IMR-90 (cell line): ENCODE measurements around the gene RAB40A. TPM values are rescaled to one million over a fixed set of nuclear protein-coding genes. Genes with fewer than 3 reads are reported as not detected.

Experiments
- ATAC-seq: fragments of 200-7000 bp; cut with Tn5 transposase; 2 replicates; pipeline ENCODE4 v1.9.1; 2020; ENCODE audit warnings: low read depth, mild to moderate bottlenecking, moderate library complexity
- BruUV-seq: library from RNA; stranded (reverse); fragments of 400-500 nt; replicated peaks from 2 replicates; lab custom pipeline; 2021; lab: Mats Ljungman, UMichigan
- CTCF ChIA-PET: fragments of 300-600 bp; formaldehyde crosslinking; extraction: SDS; loops from one replicate; lab custom pipeline; 2021; ENCODE audit warnings: antibody characterized with exemption; lab: Yijun Ruan, JAX
- POLR2A ChIA-PET: fragments of 300-600 bp; sonication (Branson Sonifier 250); formaldehyde crosslinking; loops from one replicate; lab custom pipeline; 2022; ENCODE audit warnings: antibody characterized with exemption; ENCODE audit not compliant: unreplicated experiment; lab: Charles Lee
- DNase-seq: peaks from one replicate; pipeline ENCODE4 v3.0.0; 2013
- H2AFZ ChIP-seq: replicated peaks from 2 replicates; pipeline ENCODE3; 2013; ENCODE audit warnings: low read length, mild to moderate bottlenecking; ENCODE audit not compliant: poor library complexity
- H2AK5ac ChIP-seq: 2 replicates; pipeline ENCODE4 v1.6.1; 2013; ENCODE audit warnings: low read depth, low read length, inconsistent platforms
- H2AK9ac ChIP-seq: replicated peaks from 2 replicates; pipeline ENCODE3; 2013; ENCODE audit warnings: mild to moderate bottlenecking, low read depth, low read length, moderate library complexity; ENCODE audit not compliant: poor library complexity
- H2BK120ac ChIP-seq: 2 replicates; pipeline ENCODE4 v1.6.1; 2013; ENCODE audit warnings: low read depth, low read length, inconsistent platforms
- H2BK15ac ChIP-seq: 3 replicates; pipeline ENCODE4 v1.6.1; 2013; ENCODE audit warnings: low read depth, low read length, inconsistent platforms
- H2BK20ac ChIP-seq: 2 replicates; pipeline ENCODE4 v1.6.1; 2013; ENCODE audit warnings: low read depth, mild to moderate bottlenecking, inconsistent platforms, low read length, moderate library complexity
- H2BK5ac ChIP-seq: 2 replicates; pipeline ENCODE4 v1.6.1; 2013; ENCODE audit warnings: mild to moderate bottlenecking, low read depth, low read length, inconsistent platforms; ENCODE audit not compliant: poor library complexity, severe bottlenecking
- H3K14ac ChIP-seq: replicated peaks from 2 replicates; pipeline ENCODE4 v1.6.1; 2013; ENCODE audit warnings: low read depth, low read length, inconsistent platforms
- H3K18ac ChIP-seq: 2 replicates; pipeline ENCODE4 v1.6.1; 2013; ENCODE audit warnings: low read depth, low read length, control low read depth
- H3K23ac ChIP-seq: 2 replicates; pipeline ENCODE4 v1.6.1; 2013; ENCODE audit warnings: low read depth, low read length, inconsistent platforms
- H3K27ac ChIP-seq: 2 replicates; pipeline ENCODE4 v1.5.1; 2013; ENCODE audit warnings: mild to moderate bottlenecking, control low read depth, low read length; ENCODE audit not compliant: insufficient read depth
- H3K27me3 ChIP-seq: 2 replicates; pipeline ENCODE4 v1.6.1; 2013; ENCODE audit warnings: low read length; ENCODE audit not compliant: control insufficient read depth, insufficient read depth
- H3K36me3 ChIP-seq: 2 replicates; pipeline ENCODE4 v1.6.1; 2013; ENCODE audit warnings: low read length, mixed read lengths; ENCODE audit not compliant: control insufficient read depth, insufficient read depth
- H3K4ac ChIP-seq: 2 replicates; pipeline ENCODE4 v1.6.1; 2013; ENCODE audit warnings: low read depth, low read length, inconsistent platforms
- H3K4me1 ChIP-seq: 2 replicates; pipeline ENCODE4 v1.6.1; 2013; ENCODE audit warnings: low read length, mixed read lengths; ENCODE audit not compliant: control insufficient read depth, insufficient read depth
- H3K4me2 ChIP-seq: 2 replicates; pipeline ENCODE4 v1.6.1; 2013; ENCODE audit warnings: low read depth, mild to moderate bottlenecking, control low read depth, low read length, moderate library complexity
- H3K4me3 ChIP-seq: 2 replicates; pipeline ENCODE4 v1.5.1; 2013; ENCODE audit warnings: low read depth, mild to moderate bottlenecking, control low read depth, low read length, moderate library complexity; ENCODE audit not compliant: insufficient read depth
- H3K56ac ChIP-seq: 2 replicates; pipeline ENCODE4 v1.6.1; 2013; ENCODE audit warnings: low read length, inconsistent platforms; ENCODE audit not compliant: insufficient read depth; ENCODE audit errors: extremely low read depth
- H3K79me1 ChIP-seq, 2 experiments: 2 replicates each; pipeline ENCODE4 v1.6.1; 2013; ENCODE audit warnings: low read length in 2 of 2, inconsistent platforms in 1 of 2, low read depth in 1 of 2
- H3K9ac ChIP-seq: 2 replicates; pipeline ENCODE4 v1.6.1; 2013; ENCODE audit warnings: low read depth, low read length, control low read depth
- H3K9me1 ChIP-seq: 2 replicates; pipeline ENCODE4 v1.6.1; 2013; ENCODE audit warnings: low read length, inconsistent platforms; ENCODE audit not compliant: insufficient read depth
- H3K9me3 ChIP-seq: 2 replicates; pipeline ENCODE4 v1.6.1; 2013; ENCODE audit warnings: low read length; ENCODE audit not compliant: control insufficient read depth, insufficient read depth
- H4K20me1 ChIP-seq: 2 replicates; pipeline ENCODE4 v1.6.1; 2013; ENCODE audit warnings: low read length, inconsistent platforms; ENCODE audit not compliant: insufficient read depth
- H4K5ac ChIP-seq: 2 replicates; pipeline ENCODE4 v1.6.1; 2013; ENCODE audit warnings: mild to moderate bottlenecking, low read depth, low read length, control low read depth
- H4K8ac ChIP-seq, 2 experiments: 2 replicates each; pipeline ENCODE4 v1.6.1; 2013; ENCODE audit warnings: low read depth in 2 of 2, low read length in 2 of 2, control low read depth in 1 of 2, inconsistent platforms in 1 of 2
- H4K91ac ChIP-seq: 2 replicates; pipeline ENCODE4 v1.6.1; 2013; ENCODE audit warnings: low read depth, low read length, inconsistent platforms; ENCODE audit not compliant: insufficient read depth
- CEBPB ChIP-seq: IDR thresholded peaks from 2 replicates; pipeline ENCODE4 v1.6.1; 2012; ENCODE audit warnings: low read depth, low read length, improper control_type of control experiment
- CTCF ChIP-seq: conservative IDR thresholded peaks from 2 replicates; pipeline ENCODE4 v1.5.1; 2012; ENCODE audit warnings: mild to moderate bottlenecking, low read depth, low read length, improper control_type of control experiment
- MAZ ChIP-seq: IDR thresholded peaks from 2 replicates; pipeline ENCODE4 v1.6.1; 2012; ENCODE audit warnings: low read depth, mild to moderate bottlenecking, low read length, improper control_type of control experiment, moderate library complexity, borderline replicate concordance
- NFE2L2 ChIP-seq: fragments of 150-350 bp; IDR thresholded peaks from 2 replicates; pipeline ENCODE4 v1.6.1; 2016; ENCODE audit warnings: low read depth, mild to moderate bottlenecking, low read length
- POLR2A ChIP-seq: IDR thresholded peaks from 2 replicates; pipeline ENCODE4 v1.6.1; 2012; ENCODE audit warnings: mild to moderate bottlenecking, low read depth, low read length
- SMC3 ChIP-seq: fragments of 150-350 bp; IDR thresholded peaks from 2 replicates; pipeline ENCODE4 v1.6.1; 2016; ENCODE audit warnings: low read depth, mild to moderate bottlenecking, antibody characterized with exemption, low read length, moderate library complexity
- WGBS, 2 experiments: methylation state at CpG; one replicate each; pipeline versions ENCODE4 v1.1.5 to v1.1.7; 2013; ENCODE audit warnings: missing lambda C conversion rate in 2 of 2; ENCODE audit not compliant: insufficient read length in 1 of 2; ENCODE audit errors: extremely low coverage in 2 of 2; 5-methylcytosine and 5-hydroxymethylcytosine counted together
- dilution Hi-C: fragments of 300-500 bp; cut with HindIII; formaldehyde crosslinking; loops from one replicate; pipeline ENCODE4 v1.14.3; 2018; ENCODE audit warnings: low sequenced_read_pairs; ENCODE audit not compliant: unreplicated experiment
- in situ Hi-C: fragments of 300-500 bp; cut with MboI; formaldehyde crosslinking; loops from 3 replicates; pipeline ENCODE4 v1.14.3; 2019; ENCODE audit warnings: low sequenced_read_pairs, inconsistent platforms, mixed read lengths
- intact Hi-C: fragments of 100-400 bp; cut with micrococcal nuclease; formaldehyde crosslinking; loops from 2 replicates; pipeline ENCODE4 v1.10.0; 2022
- polyA plus RNA-seq, 3 experiments: library from polyadenylated mRNA; depleted of rRNA; stranded (reverse); fragments of >200 nt; gene quantifications; 2 replicates each; pipeline ENCODE4 v1.2.3, GENCODE V29; 2012; ENCODE audit warnings: low replicate concordance in 1 of 3
- total RNA-seq: library from RNA; depleted of rRNA; stranded (reverse); fragments of >200 nt; gene quantifications from 2 replicates; pipeline ENCODE4 v1.2.3, GENCODE V29; 2012

RAB40A gene
- total and polyA plus RNA-seq, 2 of the 4 experiments (the other 2 are of a cell fraction) = under 0.01 to 0.26 TPM

- Histone ChIP-seq H2AK5ac (no peak overlapping the region), H3K56ac (no peak overlapping the region), H3K27ac (no peak overlapping the region), H3K27me3 (no peaks in the 10 kb centered on the region), H3K9me1 (no peaks in the 10 kb centered on the region), H3K23ac (no peak overlapping the region), H2BK120ac (no peak overlapping the region), H3K4me3 (no peak overlapping the region), H2BK5ac (no peak overlapping the region), H2AFZ (no peak overlapping the region), H3K4ac (no peak overlapping the region), H4K5ac (no peak overlapping the region), H2BK20ac (no peak overlapping the region), H3K9ac (no peak overlapping the region), H4K8ac (no peak overlapping the region), H3K4me2 (no peak overlapping the region), H3K4me1 (no peaks in the 10 kb centered on the region), H3K79me1 (no peaks in the 10 kb centered on the region), H3K36me3 (no peaks in the 10 kb centered on the region), H3K14ac (no peak overlapping the region), H4K20me1 (no peaks in the 10 kb centered on the region), H2BK15ac (no peak overlapping the region), H3K18ac (no peak overlapping the region), H2AK9ac (no peak overlapping the region), H4K91ac (no peak overlapping the region), H3K9me3 (no peaks in the 10 kb centered on the region)
- intact Hi-C loops = no loop called here
- in situ Hi-C loops = no loop called here
- BruUV-seq = no TSS peak
- no peak for DNase-seq
- ChIA-PET POLR2A (interaction anchor here (0.6 kb wide), 1 partner anchor 126 kb away, joined by 3 read pairs; no protein-coding TSS in a partner anchor), CTCF (interaction anchor here (0.6 kb wide), 1 partner anchor 21 kb away, joined by 3 read pairs; no protein-coding TSS in a partner anchor)
- WGBS, 2 experiments = 100% methylated on average over 1 of the region's 1 CpG; no CpG with 5 or more reads in 1 of the 2 experiments
- TF ChIP-seq CEBPB = peak; percentile 54
- TF ChIP-seq POLR2A = no peak
- TF ChIP-seq CTCF = no peak
- no peak for TF ChIP-seq NFE2L2
- no peak for TF ChIP-seq SMC3
- no peak for TF ChIP-seq MAZ
- dilution Hi-C loops = no loop called here
- no peak for ATAC-seq
Measured at GRCh38 chrX:103552236-103552635, 32.9 kb upstream of the RAB40A start.
